HEK293 (cell line): ENCODE data around the gene CPNE9.

Source experiments
- CTCF ChIP-seq: fragments of 450-650 bp; formaldehyde crosslinking; IDR thresholded peaks from 2 replicates; pipeline ENCODE4 v1.5.1; 2016; ENCODE audit warnings: missing biosample characterization, missing genetic modification characterization
- ELK4 ChIP-seq: IDR thresholded peaks from 2 replicates; pipeline ENCODE4 v1.6.1; 2011; ENCODE audit warnings: mild to moderate bottlenecking, low read depth, low read length, borderline replicate concordance
- REST ChIP-seq: fragments of 450-650 bp; formaldehyde crosslinking; IDR thresholded peaks from 2 replicates; pipeline ENCODE4 v1.5.1; 2016; ENCODE audit warnings: missing biosample characterization, missing genetic modification characterization
- SP2 ChIP-seq: fragments of 450-650 bp; formaldehyde crosslinking; IDR thresholded peaks from 2 replicates; pipeline ENCODE4 v1.5.1; 2016; ENCODE audit warnings: missing biosample characterization, missing genetic modification characterization
- ZNF324 ChIP-seq: fragments of 450-650 bp; formaldehyde crosslinking; IDR thresholded peaks from 2 replicates; pipeline ENCODE4 v1.5.1; 2016; ENCODE audit warnings: missing biosample characterization, missing genetic modification characterization
- ZNF530 ChIP-seq: fragments of 450-650 bp; formaldehyde crosslinking; IDR thresholded peaks from 2 replicates; pipeline ENCODE4 v1.5.1; 2016; ENCODE audit warnings: low read depth, missing biosample characterization, missing genetic modification characterization

GRCh38 chr3:9749296-9749644 lies 45.6 kb downstream of the CPNE9 start:
- TF ChIP-seq CTCF (tag by site-specific recombination) (no peak), ZNF530 (tag by site-specific recombination) (no peak), ZNF324 (tag by site-specific recombination) (0 out of 2 replicates have a peak, but pooled peaks have one; percentile 14), ELK4 (no peak), SP2 (tag by site-specific recombination) (no peak), REST (tag by site-specific recombination) (no peak)
